ENCODE measurements around the gene CIRBP. TPM values are rescaled to one million over a fixed set of nuclear protein-coding genes. Genes with fewer than 3 reads are reported as not detected.

Gene CIRBP
- total RNA-seq, 1 experiment from 2014 or later = 263 TPM

DNA sequence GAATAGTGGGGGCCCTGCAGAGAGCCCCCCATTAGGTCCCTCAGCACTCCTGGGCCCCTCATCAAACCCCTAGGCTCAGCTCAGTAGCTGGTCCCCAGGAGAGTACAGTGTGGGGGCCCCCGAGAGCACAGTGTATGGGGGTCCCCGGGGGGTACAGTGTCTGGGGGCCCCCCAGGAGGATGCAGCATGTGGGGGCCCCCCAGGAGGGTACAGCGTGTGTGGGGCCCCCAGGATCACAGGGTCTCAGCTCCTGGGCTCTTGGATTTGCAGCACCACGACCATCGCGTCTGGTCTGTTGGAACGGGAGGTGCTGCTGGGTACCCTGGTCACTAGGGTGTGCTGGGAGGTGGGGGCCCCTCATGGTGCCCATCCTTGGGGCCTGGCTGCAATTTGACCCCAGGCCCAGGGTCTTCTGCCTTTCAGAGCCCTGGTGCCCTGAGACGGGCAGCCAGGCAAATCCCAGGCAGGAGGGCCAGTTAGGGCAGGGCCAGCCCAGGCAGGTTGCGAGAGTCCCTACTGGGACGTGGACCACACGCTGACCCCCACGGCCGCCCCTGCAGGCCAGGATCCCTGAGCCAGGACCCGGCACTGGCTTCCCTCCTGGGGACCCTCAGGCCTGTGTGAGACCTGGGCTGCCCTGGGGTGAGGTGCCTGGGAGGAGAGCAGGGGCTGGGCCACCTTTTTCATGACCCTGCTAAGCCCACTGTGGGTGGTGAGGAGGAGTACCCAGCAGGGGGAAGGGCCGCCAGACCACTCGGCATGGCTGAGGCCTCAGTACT is 44.9 kb upstream of the CIRBP start:
- Histone ChIP-seq H4K8ac (replicated peaks; ENCODE audit: insufficient read length, low read depth, low read length) (no peak overlapping the region), H2BK20ac (ENCODE audit: low read depth, low read length, poor library complexity, severe bottlenecking) (no peak overlapping the region), H3K9me3 (ENCODE audit: control insufficient read depth, low read depth, low read length) (no peaks in the 10 kb centered on the region), H3K9ac (ENCODE audit: extremely low read depth, insufficient read length, low read length) (no peak overlapping the region), H2BK12ac (ENCODE audit: insufficient read length, low read depth, low read length) (no peak overlapping the region), H3K18ac (ENCODE audit: insufficient read length, low read depth, low read length) (no peak overlapping the region), H4K5ac (ENCODE audit: insufficient read length, low read depth, low read length) (no peak overlapping the region), H4K20me1 (ENCODE audit: control insufficient read depth, insufficient read depth, insufficient read length) (no peaks in the 10 kb centered on the region), H2BK120ac (ENCODE audit: low read depth, low read length, poor library complexity, severe bottlenecking) (no peak overlapping the region), H2AK5ac (ENCODE audit: insufficient read length, low read length) (no peak overlapping the region), H3K23me2 (ENCODE audit: insufficient read length, low read depth, low read length, poor library complexity, severe bottlenecking) (no peaks in the 10 kb centered on the region), H4K91ac (ENCODE audit: insufficient read length, low read depth, low read length) (no peak overlapping the region), H3K27me3 (ENCODE audit: insufficient read depth, low read length) (no peaks in the 10 kb centered on the region), H3K4me2 (ENCODE audit: insufficient read depth, insufficient read length, low read length) (no peak overlapping the region), H2BK15ac (ENCODE audit: low read depth, low read length) (no peak overlapping the region; the same call in 1 of the 2 replicates), H3K23ac (ENCODE audit: insufficient read length, low read depth, low read length) (no peak overlapping the region), H3T11ph (ENCODE audit: low read length) (no peak overlapping the region), H2BK5ac (ENCODE audit: insufficient read length, low read length) (no peak overlapping the region), H3K4ac (ENCODE audit: low read depth, low read length) (no peak overlapping the region), H3K14ac (ENCODE audit: insufficient read depth, low read length) (no peak overlapping the region), H3K4me1 (ENCODE audit: insufficient read depth, low read length) (no peaks in the 10 kb centered on the region), H3K79me1 (ENCODE audit: insufficient read depth, low read depth, low read length, poor library complexity, severe bottlenecking) (no peaks in the 10 kb centered on the region), H3K27ac (ENCODE audit: insufficient read length, low read depth, low read length) (no peak overlapping the region), H3K56ac (ENCODE audit: insufficient read length, low read depth, low read length) (no peak overlapping the region), H2AFZ (ENCODE audit: low read length) (no peak overlapping the region), H3K79me2 (ENCODE audit: insufficient read depth, low read length) (no peaks in the 10 kb centered on the region)
- Mint-ChIP-seq H3K36me3 (ENCODE audit: insufficient read depth in 1 of 3, low read depth in 3 of 3) (peaks cover 2 to 14% (median 7%) of the 10 kb centered on the region in 3 experiments; a peak in 6 of 7 replicates), H3K9me3 (no peaks in the 10 kb centered on the region), H3K4me1 (no peaks in the 10 kb centered on the region), H3K4me3 (no peak overlapping the region), H3K27me3 (ENCODE audit: low read depth) (no peaks in the 10 kb centered on the region), H3K27ac (no peak overlapping the region; a peak in 1 of 7 replicates)
- TF ChIP-seq CTCF (conservative IDR thresholded peaks at IDR 0.05) = no peak
- WGBS (ENCODE audit: extremely low coverage, insufficient read length, low lambda C conversion rate) = no CpG with 5 or more reads among the region's 16 CpGs
- DNase-seq = no peak
